GM21737 (cell line): ENCODE data around the gene CLDN6.

Source experiments
- ATAC-seq: cut with Tn5 transposase; IDR thresholded peaks from one replicate; pipeline ENCODE4 v1.9.1; 2021; ENCODE audit warnings: mild to moderate bottlenecking, moderate library complexity; ENCODE audit not compliant: unreplicated experiment

The CLDN6 gene

GRCh38 chr16:2974319-2975056 is 43.5 kb downstream of the CLDN6 start:
- no peak for ATAC-seq

GRCh38 chr16:2973605-2974318 is 44.2 kb downstream of the CLDN6 start:
- ATAC-seq = no peak

- ATAC-seq = no peak
Observed at GRCh38 chr16:2973093-2973492, 44.9 kb downstream of the CLDN6 start.

- no peak for ATAC-seq
Observed at GRCh38 chr16:2971985-2972784, 45.8 kb downstream of the CLDN6 start.

GRCh38 chr16:2971134-2971984 is 46.6 kb downstream of the CLDN6 start:
- ATAC-seq = no peak

GRCh38 chr16:2970563-2970962 is 47.4 kb downstream of the CLDN6 start:
- no peak for ATAC-seq

GRCh38 chr16:2969545-2970521 is 48.1 kb downstream of the CLDN6 start:
- ATAC-seq = peak; percentile 38

GRCh38 chr16:2968738-2969544 is 49.0 kb downstream of the CLDN6 start, which contains the start of gene PAQR4:
PAQR4 (plus strand) TSS chr16:2969348; CDS start chr16:2969675, 327 bp downstream.
- ATAC-seq = peak; percentile 68

GRCh38 chr16:2968368-2968737 is 49.6 kb downstream of the CLDN6 start:
- ATAC-seq = no peak

- no peak for ATAC-seq
Observed at GRCh38 chr16:2967721-2968161, 50.2 kb downstream of the CLDN6 start.

- ATAC-seq = no peak
Observed at GRCh38 chr16:2967211-2967631, 50.8 kb downstream of the CLDN6 start.

- no peak for ATAC-seq
Observed at GRCh38 chr16:2966808-2967191, 51.2 kb downstream of the CLDN6 start.

- ATAC-seq = no peak
Observed at GRCh38 chr16:2966043-2966807, 51.8 kb downstream of the CLDN6 start.
